ENCODE results near the gene COX7A2. TPM values are rescaled to one million over a fixed set of nuclear protein-coding genes. Genes with fewer than 3 reads are reported as not detected.

The COX7A2 gene
- total RNA-seq, 1 donor: 85.2 TPM

- H3K27me3 ChIP-seq (ENCODE audit: insufficient read depth, low read length): peaks cover 97% of the 10 kb centered on the region
- H3K4me1 ChIP-seq (ENCODE audit: insufficient read depth, low read length): peaks cover 35% of the 10 kb centered on the region
- no peak overlapping the region for H3K4me3 ChIP-seq (ENCODE audit: low read length)
- H3K9me3 ChIP-seq (ENCODE audit: low read depth, low read length): no peaks in the 10 kb centered on the region
Measured at GRCh38 chr6:75202676-75203131, 40.9 kb downstream of the COX7A2 start.

GRCh38 chr6:75201901-75202672 lies 41.5 kb downstream of the COX7A2 start:
- peaks cover 91% of the 10 kb centered on the region for H3K27me3 ChIP-seq (ENCODE audit: insufficient read depth, low read length)
- no peak overlapping the region for H3K4me3 ChIP-seq (ENCODE audit: low read length)
- H3K9me3 ChIP-seq (ENCODE audit: low read depth, low read length): no peaks in the 10 kb centered on the region
- H3K4me1 ChIP-seq (ENCODE audit: insufficient read depth, low read length): peaks cover 29% of the 10 kb centered on the region

- Histone ChIP-seq H3K27me3 (ENCODE audit: insufficient read depth, low read length) (peaks cover 84% of the 10 kb centered on the region), H3K4me1 (ENCODE audit: insufficient read depth, low read length) (peaks cover 18% of the 10 kb centered on the region), H3K9me3 (ENCODE audit: low read depth, low read length) (no peaks in the 10 kb centered on the region), H3K4me3 (ENCODE audit: low read length) (no peak overlapping the region)
Measured at GRCh38 chr6:75201021-75201420, 42.6 kb downstream of the COX7A2 start.

DNA sequence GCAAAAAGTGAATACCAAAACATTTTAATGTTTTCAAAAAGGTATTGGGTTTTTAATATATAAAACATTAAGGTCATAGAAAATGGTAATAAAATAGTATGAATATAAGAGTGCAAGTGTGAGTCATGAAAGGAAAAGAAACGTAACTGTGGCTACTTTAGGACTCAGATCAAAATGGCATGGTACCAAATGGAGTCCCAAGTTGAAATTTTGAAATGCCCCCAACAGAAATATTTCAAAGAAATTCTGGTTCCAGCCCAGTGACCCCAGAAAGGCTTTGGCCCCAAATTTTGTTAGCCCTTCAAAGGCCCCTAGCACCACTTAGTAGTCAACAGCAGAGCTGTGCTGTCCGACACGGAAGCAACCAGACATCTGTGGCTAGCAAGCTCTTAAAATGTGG lies 43.7 kb downstream of the COX7A2 start:
- peaks cover 73% of the 10 kb centered on the region for H3K27me3 ChIP-seq (ENCODE audit: insufficient read depth, low read length)

GRCh38 chr6:75196081-75196687 lies 47.4 kb downstream of the COX7A2 start:
- H3K27me3 ChIP-seq (ENCODE audit: insufficient read depth, low read length): peaks cover 37% of the 10 kb centered on the region
- no peak overlapping the region for H3K4me3 ChIP-seq (ENCODE audit: low read length)
- H3K4me1 ChIP-seq (ENCODE audit: insufficient read depth, low read length): no peaks in the 10 kb centered on the region
- H3K9me3 ChIP-seq (ENCODE audit: low read depth, low read length): no peaks in the 10 kb centered on the region

More for the DNA sequence above, 43.7 kb downstream of the COX7A2 start:
- Histone ChIP-seq H3K4me3 (ENCODE audit: low read length) (no peak overlapping the region), H3K4me1 (ENCODE audit: insufficient read depth, low read length) (peaks cover 8% of the 10 kb centered on the region), H3K9me3 (ENCODE audit: low read depth, low read length) (no peaks in the 10 kb centered on the region)

- H3K4me1 ChIP-seq (ENCODE audit: insufficient read depth, low read length): no peaks in the 10 kb centered on the region
- no peaks in the 10 kb centered on the region for H3K9me3 ChIP-seq (ENCODE audit: low read depth, low read length)
- H3K4me3 ChIP-seq (ENCODE audit: low read length): no peak overlapping the region
- H3K27me3 ChIP-seq (ENCODE audit: insufficient read depth, low read length): peaks cover 10% of the 10 kb centered on the region
Measured at GRCh38 chr6:75188221-75188925, 55.2 kb downstream of the COX7A2 start.

Other genes starting within 250 kb of the COX7A2 start
- gene COL12A1, start 37.7 kb downstream of the COX7A2 start, total RNA-seq: 0.21 TPM
- gene TMEM30A, start 41.0 kb upstream of the COX7A2 start, total RNA-seq: 59.1 TPM
- gene FILIP1, start 250.0 kb upstream of the COX7A2 start, total RNA-seq: under 0.01 TPM

Measured in mononuclear cell (primary cell).